GM04503 (cell line): ENCODE measurements around the gene SAMD5.

Experiments used
- DNase-seq: peaks from one replicate; pipeline ENCODE4 v3.0.0-alpha.2; 2012; ENCODE audit warnings: low read depth

Gene SAMD5

DNA sequence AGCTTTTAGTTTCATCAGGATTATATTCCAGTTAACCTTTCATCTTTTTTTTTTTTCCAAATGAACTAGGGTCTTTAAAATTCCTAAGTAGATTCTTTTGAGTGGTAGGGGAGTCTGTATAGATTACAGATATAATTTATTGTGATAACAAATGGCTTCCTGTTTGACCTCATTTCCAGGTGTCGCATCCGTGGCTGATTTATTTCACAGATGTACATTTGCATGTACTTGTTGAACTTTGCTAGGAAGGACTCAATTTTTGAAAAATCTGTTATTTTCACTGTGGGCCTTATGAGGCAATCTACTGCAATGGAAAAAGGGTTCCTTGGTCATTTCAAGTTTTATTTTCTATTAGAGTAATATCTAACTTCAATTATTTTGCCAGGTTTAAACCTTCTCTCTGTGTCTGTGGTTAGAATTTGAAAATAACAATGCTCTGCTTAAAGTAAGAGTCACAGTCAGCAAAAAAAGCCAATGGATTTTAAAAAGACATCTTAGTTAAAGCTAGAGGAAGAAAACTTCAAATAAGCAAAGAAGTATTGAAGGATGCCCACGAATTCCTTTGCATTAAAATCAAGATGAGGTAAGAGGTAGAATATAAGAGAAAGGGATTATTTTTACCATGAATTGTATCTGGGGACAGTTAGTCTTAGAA, 57.9 kb downstream of the SAMD5 start:
- DNase-seq, result no peak

DNA sequence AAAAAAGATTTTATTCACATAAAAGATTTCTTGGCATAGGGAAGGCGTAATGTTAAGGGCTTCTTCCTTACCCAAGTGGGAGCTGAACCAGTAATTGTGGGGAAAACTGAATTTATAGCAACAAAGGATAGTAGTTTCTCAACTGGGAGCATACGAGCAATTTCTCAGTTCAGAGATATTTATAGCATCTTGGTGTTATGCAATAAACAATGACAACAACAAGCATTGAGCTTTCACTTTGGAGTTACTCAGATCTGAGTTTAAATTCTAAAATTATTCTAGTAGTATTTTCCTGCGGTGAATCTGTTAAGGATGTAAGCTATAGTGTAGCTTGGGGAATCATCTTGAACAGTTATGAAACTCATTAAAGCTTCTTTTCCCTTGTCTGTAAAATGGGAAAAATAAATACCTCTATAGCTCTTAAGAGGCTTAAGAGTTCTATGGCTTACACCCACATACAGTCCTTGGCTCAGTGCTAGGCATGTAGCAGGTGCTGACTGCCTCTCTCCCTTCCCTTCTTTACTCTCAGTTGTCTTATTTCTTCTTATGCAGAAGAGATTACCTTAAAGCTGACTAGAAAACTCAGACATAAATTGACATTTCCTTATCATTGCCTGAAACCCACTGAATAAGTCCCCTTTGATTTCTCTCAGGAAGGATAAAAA, 58.8 kb downstream of the SAMD5 start:
- DNase-seq, result no peak

DNA sequence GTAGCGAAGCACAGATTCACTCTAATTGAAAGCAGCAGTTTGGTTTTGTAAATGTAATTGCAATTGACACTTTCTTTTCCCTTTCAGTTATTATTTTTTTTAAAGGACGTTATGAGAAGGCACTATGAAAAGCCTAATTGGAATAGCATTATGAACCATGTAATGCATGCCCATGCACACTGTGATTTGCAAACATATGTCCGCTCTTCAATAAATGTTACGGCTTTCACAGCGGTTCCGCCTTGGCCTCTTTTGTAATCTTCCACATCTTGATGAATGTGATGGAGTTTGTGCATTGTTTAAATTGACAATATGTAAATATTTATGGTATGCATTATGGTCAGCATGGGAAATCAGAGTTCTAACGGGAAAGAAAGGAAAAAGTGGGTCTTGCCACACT, 61.3 kb downstream of the SAMD5 start:
- no peak for DNase-seq

DNA sequence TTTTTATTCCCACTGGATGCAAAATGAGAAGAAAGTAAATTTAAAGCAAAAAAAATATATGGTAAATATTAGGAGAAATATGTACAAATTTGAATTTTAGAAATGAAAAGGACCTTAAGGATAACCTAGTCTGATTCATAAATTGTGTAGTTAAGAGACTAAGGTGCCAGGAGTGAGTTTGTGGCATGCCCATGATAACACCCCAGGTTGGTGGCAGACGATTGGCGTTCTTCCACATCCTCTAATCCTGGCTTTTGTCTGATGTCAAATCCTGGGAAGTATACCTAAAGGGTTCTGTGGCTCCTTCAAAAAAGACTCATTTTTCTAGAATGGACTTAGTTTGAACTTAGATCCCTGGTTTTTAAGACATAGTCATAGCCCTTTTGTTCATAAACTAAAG, 62.2 kb downstream of the SAMD5 start:
- DNase-seq, result no peak

DNA sequence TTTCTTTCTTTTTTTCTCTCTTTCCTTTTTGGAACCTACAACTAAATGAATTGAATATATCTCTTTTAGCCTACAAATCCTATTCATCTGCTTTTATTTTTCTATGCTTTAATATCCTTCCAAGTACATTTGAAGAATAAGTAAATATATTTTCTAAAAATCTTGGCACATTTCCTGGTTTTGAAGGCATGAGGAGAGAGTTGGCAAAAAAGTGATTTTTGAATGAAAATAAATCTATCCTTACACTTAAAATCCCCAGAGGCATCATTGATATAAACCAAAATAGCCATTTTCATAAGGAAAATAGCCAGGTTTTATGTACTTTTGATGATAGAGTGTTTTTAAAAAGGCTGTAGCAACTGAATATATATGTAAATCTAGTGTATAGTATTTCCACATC, 69.0 kb downstream of the SAMD5 start:
- no peak for DNase-seq

DNA sequence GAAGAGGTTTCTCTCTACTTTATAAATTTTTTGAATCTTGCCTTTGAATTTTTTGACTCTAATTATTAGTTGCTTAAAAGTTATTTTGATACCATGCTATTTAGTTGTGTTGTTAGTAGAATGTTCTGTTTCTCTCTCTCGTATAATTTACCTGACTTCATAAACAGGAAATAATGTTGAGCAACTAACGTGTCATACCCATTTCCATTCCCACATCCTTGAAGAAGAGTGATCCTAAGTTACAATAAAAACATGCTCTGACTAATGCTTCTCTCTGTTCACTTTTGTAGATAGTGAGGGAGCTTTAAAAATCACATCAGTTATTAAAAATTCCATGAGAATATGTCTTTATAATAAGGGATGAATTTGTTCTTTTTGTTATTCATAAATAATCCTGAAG, 69.7 kb downstream of the SAMD5 start:
- no peak for DNase-seq

DNA sequence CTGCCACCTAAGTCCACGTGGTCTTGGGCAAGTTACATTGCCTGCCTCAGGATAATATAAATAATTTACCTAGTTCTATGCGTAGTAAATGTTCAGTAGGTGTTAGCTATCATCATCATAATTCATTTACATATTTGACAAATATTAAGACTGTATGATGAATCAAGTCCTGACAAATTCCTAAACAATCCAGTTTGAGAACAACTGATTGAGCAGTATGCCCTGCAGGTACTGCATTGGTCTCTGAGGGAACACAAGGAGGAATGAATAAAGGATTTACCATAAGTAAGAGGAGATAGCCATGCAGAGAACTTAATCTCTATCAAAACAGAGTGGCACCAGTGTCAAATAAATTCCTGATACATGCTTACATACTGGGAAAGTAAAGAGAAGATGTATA, 70.4 kb downstream of the SAMD5 start:
- no peak for DNase-seq

DNA sequence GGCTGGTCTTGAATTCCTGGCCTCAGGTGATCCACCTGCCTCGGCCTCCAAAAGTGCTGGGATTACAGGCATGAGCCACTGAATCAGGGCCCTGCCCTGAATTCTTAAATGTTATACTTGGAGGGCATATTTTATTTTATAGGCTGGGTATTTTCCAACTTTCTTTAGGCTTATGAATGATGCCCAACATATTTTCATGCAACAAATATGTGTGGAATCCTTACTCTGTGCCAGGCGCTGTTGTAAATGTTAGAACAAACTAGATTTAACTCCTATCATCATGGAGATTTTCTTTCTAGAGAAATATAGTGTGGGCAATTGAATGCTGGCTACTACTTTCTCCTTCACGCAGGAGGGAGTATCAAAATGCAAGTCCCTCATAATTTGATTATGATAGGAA, 71.2 kb downstream of the SAMD5 start:
- no peak for DNase-seq

DNA sequence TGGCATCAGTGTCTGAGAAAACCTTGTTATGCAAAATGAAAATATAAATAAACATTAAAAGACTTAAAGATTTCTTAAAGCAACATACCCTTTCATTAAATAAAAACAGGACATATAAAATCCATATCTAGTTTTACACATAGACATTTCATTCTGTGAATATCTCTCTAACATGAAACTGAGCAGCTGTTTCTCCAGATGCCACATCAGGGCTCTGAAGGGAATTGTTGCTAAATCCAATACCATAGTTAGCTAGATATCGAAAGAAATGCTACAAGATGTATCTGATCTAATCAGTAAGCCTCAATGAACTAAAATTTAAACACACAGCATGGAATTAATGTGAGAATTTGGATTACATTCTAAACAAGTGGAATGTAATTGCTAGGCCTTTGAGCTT, 74.5 kb downstream of the SAMD5 start:
- no peak for DNase-seq

DNA sequence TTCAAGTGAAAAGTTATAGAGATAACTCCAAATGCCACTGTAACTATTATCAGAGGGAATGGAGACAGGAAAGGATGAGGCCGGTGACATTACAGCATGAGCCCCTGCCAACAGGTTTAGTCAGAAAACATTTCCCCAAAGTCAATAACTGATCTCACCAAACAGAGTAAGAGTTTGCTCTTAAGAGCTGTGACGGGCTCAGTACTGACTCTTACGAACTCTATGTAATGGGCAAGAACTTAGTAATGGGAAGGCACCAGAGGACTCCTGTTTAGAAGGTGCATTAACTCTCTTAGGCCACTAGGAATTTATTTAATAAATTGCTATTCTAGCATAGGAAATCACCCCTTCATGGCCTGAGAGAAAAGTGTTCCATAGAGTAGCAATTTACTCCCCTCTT, 76.8 kb downstream of the SAMD5 start:
- no peak for DNase-seq

DNA sequence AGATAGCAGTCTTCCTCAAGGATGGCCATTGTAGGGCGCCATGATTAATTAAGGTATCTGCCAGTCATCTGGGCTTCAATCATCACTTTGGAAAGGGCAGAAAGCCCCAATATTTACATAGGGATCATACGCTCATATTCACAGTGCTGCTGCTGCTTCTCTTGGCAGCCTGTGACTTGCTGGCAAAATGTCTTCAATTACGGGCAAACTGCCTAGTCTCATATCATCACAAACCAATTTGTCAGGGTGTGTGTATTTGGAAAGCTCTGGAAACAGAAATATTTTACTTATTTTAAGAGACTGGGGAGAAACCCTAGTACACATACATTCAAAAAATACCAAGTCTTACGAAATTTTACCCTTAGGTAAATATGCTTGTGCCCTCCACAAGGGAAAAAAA, 77.6 kb downstream of the SAMD5 start:
- peak; percentile 9 for DNase-seq

DNA sequence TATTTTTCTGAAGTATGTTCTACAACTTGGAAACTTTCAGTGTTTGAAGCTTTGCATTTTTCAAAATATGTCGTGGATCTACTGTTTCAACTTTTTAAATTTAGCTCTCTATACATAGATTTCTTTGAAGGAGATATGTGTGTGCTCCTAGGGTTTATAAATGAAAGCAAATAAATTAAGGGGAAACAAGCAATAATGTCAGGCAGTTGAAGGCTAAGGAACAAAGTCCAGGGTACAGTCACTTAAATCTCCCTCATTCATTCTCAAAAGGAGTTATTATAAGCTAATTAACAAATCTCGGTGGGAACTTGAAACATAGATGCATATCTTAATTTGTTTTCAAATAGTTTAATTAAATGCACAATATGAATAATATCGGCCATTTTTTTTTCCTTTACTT, 79.4 kb downstream of the SAMD5 start:
- DNase-seq, result no peak

DNA sequence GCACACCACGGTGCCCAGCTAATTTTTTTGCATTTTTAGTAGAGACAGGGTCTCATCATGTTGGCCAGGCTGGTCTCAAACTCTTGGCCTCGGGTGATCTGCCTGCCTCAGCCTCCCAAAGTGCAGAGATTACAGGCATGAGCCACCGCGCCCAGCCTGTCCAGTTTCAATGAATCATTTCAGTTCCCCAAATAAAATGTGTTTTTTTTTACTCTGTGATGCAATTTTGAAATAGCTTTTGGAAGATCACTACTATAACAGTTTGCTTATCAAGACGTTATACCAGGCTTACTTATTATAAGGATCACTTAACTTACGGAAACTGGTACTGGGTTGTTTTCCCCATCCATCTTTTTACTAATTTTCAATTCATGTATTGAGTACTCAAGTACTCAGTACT, 80.0 kb downstream of the SAMD5 start:
- no peak for DNase-seq

DNA sequence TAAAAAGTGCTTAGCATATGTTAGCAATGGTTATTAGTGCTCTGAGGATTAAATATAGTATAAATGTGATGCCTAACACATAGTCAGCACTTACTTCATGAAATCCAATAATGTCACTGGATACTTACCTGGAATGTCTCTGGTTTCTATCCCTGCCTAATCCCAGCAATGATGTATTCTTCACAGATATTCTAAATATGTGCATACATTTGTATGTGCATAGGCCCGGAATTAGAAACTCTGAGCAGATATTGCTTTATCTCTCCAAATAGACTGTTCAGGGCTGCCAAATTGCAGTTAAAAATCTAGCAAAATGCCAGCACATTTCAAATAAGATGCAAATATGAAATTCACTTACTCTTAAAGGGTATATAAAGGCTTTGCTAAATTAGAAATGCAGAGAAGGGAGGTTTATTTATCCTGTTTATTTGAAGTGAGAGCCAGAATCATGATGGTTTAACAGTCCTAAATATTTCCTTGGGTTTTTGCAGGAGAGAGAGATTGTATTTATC, 81.3 kb downstream of the SAMD5 start:
- no peak for DNase-seq

DNA sequence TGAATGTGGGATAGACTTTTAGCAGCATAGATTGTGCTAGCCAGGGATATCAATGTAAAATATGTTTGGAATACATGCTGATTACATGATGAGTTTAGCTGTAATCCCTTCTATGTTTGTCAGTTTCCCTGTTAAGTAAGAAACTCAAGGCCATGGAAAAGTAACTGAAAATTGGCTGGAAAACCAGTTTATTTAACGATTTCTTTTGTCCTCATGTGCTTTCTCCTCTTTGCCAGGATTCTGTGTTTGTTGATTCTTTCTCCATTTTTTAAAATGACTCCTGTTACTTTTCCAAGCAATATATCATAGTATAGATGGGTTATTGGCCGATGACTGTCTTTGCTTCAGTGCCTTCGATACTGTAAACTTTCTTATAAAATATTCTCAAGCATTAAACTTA, 87.5 kb downstream of the SAMD5 start:
- DNase-seq, result no peak

DNA sequence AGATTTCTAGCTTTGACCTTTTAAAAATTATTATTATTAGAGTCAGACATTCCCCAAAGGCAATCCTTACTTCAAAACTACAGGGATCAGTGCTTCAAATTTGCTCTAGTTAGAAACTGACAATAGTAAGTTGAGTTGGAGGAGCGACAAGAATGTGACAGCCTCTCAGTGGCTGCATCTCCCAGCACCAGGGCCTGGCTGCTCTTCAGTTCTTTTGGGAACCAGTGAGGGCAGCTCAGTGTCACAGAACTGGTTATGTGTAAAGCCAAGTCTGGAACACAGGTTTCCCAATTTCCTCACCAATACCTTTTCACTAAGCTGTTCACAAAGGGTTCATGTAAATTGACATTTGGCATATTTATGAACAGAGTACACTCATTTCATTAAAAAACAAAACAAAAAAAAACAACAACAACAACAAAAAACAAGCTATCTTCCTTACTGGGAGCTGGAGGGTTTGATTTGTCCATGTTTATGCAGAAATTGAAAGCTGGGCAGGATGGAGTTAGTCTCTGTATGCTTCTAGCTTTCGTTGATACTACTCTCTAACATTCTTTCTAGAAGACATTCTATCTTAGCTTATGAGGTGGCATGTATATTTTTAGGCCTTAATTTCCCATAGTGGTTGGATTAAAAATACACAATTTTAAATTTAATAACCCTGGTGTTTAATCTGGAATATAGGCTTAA, 95.0 kb downstream of the SAMD5 start:
- DNase-seq, result no peak

DNA sequence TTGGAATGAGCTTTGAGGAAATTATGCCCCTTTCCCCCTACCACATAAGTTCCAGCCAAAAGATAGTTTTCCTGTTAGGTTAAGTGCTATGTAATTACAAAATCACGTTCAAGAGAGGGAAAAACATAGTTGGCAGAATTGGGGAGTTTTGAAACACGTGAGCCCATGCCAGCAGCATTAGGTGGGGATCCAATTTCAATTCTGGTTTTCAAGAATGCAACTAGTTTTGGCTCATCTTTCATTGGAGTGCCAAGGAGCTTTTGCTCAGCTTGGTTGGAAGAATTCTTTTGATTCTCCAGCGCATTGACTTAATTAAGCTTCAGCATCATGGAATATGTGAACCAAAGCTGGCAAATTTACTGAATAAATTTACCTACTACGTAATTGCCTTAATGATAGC, 95.9 kb downstream of the SAMD5 start:
- no peak for DNase-seq

DNA sequence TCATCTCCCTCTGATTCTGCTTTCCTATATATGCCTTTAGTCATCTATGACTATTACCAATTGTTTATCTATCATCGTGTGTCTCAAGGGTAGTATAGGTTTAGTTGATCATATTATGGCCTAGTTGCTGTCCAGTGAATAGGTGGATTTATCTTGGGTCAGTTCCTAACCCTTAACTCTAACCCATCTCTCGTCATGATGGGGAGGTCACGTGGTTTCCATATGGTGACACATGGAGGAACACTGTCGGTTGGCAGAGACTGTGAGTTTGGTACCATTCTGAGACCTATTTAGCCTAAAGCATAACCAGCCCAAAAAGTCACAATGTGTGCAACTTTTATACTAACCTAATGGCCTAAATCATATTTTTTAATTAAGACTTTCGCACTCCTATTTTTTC, 103.5 kb downstream of the SAMD5 start:
- DNase-seq, result no peak

DNA sequence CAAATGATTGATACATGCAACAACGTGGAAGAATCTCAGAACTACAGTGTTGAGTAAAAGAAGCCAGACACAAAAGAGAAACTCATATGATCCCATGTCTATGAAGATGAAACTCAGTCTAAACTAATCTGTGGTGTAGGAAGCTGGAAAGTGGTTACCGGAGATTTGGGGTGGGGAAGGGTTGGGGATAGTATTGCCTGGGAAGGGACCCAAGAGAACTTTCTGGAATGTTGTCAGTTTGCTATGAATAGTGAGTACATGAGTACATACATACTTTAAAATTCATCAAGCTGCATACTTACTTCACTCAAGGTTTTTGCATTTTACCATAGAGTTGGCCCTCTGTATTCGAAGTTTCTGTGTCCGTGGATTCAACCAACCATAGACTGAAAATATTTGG, 106.0 kb downstream of the SAMD5 start:
- DNase-seq, result no peak

DNA sequence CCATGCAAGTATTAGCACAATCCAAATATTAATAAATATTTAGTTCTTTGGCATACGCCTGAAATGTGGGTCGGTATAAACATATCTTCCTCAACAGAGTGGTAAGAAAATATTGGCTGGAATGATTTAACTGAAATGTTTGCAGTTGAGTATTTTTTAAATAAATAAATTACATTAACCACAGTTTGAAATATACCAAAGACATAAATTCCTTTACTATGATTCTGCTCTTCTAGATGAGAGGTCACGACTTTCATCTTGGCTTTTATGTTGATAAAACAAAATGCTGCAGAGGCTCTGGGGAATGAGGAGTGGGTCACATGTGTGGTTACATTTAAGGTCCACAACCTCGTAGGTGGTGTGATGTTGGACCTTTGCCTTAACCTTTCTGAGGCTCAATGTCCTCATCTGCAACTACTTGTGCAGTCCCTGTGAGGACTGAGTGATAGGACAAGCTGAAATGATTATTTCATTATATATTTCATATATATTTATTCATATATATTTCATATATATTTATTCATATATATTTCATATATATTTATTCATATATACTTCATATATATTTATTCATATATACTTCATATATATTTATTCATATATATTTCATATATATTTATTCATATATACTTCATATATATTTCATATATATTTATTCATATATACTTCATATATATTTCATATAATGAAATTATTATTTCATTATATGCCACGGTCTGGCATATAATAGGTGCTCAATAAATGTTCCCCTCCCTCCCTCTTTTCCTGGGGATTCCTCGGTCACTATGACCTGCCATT, 107.4 kb downstream of the SAMD5 start:
- no peak for DNase-seq

DNA sequence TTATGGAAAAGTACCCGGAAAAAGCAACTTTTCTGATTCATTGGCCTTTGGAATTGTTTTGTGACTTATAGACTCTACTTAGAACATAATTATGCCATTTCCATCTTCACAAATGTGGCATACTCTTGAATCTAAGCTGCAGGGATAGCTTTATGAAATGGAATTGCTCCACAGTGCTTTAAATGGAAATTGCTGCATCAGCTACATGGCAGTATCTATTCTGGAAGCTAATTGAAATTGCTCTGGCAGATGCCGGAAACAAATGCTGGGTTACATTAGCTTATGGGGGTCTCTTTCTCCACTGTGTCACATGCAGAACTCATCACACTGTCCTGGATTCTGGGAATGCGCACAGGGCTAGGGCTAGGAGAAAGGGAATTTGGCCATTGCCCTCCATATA, 108.9 kb downstream of the SAMD5 start:
- DNase-seq, result no peak

DNA sequence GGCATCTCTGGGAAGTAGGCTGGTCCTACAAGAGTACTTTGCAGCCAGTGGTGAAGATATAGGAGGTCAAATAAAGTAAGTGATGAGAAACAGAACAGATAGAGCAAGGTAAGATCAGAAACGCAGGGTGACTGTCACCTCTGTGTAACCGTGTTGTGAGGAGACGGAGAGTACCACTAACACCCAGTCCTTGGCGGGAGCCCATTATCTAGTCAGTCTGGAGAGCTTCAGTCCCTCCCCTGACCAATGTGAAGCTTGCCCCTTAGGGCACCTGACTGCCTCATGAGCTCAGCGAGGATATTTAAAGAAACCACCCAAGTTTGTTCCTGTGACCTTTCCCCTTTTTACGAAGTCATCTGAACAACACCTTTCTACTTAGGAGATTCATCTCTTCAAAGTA, 110.0 kb downstream of the SAMD5 start:
- DNase-seq, result no peak

DNA sequence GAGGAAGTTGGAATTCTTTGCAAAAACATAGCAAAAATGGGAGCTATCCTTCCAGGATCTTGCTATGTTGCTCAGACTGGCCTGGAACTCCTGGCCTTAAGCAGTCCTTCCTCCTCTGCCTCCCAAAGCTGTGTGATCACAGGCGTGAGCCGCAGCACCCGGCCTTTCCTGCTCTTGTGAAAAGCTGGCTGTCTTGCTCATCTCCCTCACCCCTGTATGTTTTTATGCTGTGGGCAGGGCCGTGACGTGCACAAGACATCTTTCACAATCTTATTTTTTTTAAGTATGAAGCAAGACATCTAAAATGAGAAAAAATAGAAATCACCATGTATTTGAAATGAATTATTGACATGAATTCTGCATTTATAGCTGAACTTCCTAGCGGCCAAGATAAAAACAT, 110.4 kb downstream of the SAMD5 start:
- DNase-seq, result no peak
